Activated CD8-positive, alpha-beta memory T cell treated with anti-CD3 and anti-CD28 coated beads for 24 hours (primary cell): Measurements from ENCODE around the gene ZNF554.

Experiments used
- DNase-seq: peaks from one replicate; pipeline ENCODE4 v3.0.0-alpha.2; 2020

Gene ZNF554

DNA sequence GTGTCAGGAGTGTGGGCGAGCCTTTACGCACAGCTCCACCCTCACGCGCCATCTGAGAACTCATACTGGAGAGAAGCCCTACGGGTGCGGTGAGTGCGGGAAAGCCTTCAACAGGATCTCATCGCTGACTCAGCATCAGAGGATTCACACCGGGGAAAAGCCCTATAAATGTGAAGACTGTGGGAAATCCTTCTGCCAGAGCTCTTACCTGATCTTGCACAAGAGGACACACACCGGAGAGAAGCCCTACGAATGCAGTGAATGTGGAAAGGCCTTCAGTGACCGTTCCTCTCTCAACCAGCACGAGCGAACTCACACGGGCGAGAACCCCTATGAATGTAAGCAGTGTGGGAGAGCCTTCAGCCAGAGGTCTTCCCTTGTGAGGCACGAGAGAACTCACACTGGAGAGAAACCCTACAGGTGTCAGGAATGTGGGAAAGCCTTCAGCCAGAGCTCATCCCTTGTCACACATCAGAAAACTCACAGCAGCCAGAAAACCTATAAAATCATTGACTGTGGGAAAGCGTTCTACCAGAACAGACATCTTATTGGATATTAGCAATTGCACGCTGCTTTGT, 14.7 kb downstream of the ZNF554 start:
- DNase-seq, result no peak

DNA sequence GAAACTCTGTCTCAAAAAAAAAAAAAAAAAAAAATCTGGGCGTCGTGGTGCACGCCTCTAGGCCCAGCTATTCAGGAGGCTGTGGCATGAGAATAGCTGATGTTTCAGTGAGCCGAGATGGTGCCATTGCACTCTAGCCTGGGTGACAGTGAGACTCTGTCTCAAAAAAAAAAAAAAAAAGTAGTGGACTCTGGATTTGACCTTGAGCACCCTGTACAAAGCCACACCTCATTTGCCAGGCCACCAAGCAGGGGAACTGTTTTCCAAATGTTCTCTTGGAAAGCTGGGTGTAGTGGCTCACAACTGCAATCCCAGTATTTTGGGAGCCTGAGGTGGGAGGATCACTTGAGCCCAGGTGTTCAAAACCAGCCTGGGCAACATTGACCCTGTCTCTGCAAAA, 17.8 kb downstream of the ZNF554 start:
- DNase-seq, result no peak

DNA sequence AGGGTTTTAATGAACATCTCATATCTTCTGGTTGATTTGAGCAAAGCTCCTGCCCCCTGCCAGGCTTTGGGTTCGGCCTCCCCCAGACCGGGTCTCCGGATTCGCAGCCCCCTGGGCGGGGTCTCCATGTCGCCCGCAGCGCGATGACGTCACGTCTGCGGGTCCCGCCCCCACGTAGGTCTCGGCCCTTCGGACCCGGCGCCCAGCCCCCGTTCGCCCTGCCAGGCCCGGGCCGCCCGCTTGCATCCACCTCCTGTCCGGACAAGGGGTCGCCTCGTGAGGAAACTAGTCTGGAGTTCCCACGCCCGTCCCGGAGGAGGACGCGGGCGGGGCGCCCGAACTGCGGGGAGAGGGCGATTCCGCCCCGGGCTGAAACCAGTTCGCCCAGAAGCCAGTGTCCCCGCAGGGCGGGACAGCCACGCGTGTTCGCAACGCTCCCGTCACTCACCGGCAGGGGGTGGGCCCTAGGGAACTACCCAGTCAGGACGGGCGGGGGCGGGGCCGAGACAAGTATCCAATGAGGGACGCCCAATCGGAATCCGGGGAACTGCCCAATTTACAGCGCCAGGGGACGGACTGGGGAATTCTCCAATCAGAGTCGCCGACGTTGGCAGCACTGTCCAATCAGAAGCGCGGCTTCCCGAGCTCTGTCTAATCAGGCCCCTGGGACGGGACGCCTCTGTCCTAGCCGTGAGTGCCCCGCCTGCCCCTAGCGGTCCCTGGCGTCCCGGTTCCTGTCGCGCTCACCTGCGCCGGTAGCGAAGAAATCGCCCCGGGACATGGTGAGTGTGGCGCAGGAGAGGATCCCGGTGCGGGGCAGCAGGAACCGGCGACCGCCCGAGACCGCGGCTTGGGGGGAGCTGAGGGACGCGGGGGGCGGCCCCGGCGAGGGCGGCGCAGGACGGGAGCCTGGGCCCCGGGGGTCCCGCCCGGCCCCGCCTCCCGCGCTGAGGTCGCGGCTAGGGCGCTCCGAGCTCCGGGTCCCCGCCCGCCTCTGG, 21.4 kb downstream of the ZNF554 start, which contains the start of gene ZNF555:
ZNF555 (plus strand) TSS at position 682 of the 998 bp plus-strand sequence; CDS start at position 780, 98 bp downstream.
- DNase-seq, result peak; percentile 98

DNA sequence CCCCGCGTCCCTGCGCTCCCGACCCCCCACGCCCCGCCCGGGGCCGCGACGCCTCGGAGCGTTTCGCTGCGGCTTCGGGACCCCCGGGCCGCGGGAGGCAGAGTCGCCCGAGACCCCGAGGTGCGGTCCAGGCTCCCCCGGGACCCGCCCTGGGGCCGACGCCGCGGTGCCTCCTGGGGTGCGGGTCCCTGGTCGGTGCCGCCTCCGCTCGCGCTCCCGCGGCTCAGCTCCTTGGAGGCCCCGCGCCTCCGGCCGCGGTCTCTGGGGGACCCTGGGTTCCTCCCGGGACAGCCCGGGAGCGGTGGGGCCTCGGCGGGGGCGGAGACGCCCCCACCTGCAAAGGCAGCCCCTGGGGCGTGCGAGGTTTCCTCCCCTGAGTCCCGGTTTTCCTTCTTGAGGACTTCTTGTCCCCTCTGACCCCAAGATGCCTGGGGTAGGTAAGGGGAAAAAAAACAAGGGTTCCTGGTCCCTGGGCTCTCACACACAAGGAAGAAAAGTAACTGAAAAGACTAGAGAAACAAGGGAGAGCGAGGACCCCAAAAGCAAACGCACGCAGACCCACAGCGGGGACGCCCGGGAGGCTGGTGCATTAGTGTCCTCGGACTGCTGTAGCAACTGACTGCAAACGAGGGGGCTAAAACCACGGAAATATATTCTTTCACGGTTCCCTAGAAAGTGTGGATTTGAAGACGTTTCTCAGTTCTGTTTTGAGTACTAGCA, 22.3 kb downstream of the ZNF554 start:
- no peak for DNase-seq

DNA sequence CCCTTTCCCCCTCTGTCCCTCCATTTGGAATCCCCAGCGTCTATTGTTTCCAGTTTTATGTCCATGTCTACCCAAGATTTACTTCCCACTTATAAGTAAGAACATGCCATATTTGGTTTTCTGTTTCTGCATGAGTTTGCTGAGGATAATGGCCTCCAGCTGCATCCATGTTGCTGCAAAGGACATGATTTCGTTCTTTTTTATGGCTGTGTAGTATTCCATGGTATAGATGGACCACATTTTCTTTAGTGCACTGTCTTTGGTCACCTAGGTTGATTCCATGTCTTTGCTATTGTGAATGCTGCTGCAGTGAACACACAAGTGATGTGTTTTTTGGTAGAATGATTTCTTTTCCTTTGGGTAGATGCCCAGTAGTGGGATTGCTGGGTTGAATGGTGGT, 25.4 kb downstream of the ZNF554 start:
- DNase-seq, result no peak

DNA sequence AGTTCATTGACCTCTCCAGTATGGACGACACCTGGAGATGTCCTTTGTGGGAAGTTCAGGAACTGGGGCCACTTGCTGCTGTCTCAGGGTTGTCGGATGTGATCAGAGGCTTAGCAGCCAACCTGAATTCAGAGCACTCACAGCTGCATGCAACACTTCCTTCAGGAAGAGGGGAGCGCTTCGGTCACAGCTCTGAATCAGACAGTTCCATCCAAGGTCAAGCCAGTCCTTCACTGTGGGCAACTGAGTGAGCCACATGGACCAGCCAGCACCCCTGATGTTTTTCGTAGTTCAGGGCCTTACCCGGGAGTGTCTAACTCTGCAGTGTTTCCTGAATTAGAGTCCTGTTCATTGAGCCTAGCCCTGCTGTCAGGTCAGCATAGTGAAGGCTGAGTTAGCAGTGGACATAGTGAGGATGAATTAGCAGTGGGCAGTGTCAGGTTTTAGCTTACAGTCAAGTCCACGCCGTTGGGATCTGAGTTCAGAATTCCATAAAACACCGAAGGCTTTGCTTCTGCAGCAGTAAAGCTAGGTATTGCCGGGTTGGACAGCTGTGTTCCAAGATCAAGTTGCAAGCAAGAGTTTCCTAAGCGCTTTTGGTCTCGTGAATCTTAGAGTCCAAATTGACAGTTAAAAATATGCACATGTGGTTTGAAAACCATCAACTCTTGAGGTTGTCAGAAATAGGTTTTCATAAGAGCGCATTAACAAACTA, 26.7 kb downstream of the ZNF554 start:
- DNase-seq, result no peak

DNA sequence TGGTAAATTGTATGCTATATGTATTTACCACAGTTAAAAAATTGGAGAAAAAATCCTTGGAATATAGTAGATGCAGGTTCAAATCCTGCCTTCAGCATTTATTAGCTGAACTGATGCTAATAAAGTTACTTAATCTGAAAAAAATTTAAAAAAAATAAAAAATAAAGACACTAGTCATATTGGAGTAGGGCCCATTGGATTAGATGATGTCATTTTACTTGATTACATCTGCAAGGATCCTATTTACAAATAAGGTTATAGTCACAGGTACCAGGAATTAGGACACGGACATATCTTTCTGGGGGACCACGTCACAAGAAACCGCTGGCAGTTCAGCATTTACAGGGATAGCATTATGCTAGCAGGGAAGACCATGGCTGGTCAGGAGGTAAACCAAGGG, 27.8 kb downstream of the ZNF554 start:
- DNase-seq, result no peak

DNA sequence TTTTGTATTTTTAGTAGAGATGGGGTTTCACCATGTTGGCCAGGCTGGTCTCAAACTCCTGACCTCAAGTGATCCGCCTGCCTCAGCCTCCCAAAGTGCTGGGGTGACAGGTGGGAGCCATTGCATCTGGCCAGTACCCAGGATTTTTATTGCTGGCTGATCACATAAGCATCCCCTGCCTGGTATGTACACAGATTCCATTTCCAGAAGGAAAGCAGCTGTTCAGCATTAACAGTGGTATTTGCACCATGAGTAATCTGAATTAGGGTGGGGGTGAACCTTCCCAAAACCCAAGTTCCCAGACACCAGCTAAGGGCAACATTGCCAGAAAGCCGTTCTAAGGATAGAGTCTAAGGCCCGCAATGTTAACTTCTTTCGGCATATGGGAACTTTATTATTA, 28.9 kb downstream of the ZNF554 start:
- DNase-seq, result no peak

DNA sequence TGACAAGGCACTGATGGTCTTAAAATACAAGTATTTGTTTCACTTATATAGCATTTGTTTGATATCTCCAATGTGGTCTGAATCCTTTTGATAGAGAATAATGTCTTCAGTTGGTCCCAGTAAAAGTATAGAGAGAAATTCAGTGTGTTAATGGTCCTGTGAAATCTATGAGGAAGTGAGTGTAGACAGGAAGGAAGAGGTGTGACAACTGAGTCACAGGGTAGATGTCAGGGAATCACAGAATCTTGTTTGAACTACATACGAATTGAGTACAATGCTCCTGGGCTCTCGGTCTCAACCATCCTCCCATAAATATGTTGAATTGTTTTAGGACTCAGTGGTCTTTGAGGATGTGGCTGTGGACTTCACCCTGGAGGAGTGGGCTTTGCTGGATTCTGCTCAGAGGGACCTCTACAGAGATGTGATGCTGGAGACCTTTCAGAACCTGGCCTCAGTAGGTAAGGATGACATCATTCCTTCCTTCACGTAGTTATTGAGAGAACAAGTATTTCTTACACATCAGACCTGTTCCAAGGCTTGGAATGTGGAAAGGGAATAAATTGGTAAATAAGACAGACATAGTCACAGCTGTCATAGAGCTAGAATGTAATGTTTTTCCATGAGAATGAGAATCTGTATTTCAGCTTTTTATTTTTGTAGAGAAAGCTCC, 30.7 kb downstream of the ZNF554 start:
- DNase-seq, result no peak

DNA sequence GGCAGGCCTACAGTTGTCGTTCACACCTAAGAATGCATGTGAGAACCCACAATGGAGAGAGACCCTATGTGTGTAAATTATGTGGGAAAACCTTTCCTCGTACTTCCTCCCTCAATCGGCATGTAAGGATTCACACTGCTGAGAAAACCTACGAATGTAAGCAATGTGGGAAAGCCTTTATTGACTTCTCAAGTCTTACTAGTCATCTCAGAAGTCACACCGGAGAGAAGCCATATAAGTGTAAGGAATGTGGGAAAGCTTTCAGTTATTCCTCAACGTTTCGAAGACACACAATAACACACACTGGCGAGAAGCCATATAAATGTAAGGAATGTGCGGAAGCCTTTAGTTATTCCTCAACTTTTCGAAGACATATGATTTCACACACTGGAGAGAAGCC, 32.9 kb downstream of the ZNF554 start:
- DNase-seq, result no peak

DNA sequence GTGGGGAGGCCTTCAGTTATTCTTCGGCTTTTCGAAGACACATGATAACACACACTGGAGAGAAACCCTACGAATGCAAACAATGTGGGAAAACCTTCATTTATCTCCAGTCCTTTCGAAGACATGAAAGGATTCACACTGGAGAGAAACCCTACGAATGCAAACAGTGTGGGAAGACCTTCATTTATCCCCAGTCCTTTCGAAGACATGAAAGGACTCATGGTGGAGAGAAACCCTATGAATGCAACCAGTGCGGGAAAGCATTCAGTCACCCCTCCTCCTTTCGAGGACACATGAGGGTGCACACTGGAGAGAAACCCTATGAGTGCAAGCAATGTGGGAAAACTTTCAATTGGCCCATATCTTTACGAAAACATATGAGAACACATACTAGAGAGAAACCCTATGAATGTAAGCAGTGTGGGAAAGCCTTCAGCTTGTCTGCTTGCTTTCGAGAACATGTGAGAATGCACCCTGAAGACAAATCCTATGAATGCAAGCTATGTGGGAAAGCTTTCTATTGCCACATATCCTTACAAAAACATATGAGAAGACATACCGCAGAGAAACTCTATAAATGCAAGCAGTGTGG, 33.4 kb downstream of the ZNF554 start:
- no peak for DNase-seq

DNA sequence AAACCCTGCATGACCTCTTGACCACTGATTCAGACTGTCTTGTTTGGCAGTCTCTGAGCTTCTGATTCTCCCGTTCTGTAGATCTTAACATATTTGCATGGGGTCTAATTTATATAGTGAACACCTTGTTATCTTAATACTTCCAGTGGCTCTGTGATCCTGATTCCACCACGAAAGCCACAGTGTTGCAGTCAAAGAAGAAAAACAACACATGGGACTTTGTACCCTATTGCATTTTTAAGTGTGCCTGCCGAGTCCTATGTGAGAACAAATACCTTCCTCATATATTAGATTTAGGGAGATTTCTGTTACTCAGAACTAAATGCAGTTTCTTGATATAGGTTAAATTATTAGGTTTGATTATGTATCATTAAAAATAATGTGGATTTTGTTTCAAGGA, 35.2 kb downstream of the ZNF554 start:
- DNase-seq, result no peak

DNA sequence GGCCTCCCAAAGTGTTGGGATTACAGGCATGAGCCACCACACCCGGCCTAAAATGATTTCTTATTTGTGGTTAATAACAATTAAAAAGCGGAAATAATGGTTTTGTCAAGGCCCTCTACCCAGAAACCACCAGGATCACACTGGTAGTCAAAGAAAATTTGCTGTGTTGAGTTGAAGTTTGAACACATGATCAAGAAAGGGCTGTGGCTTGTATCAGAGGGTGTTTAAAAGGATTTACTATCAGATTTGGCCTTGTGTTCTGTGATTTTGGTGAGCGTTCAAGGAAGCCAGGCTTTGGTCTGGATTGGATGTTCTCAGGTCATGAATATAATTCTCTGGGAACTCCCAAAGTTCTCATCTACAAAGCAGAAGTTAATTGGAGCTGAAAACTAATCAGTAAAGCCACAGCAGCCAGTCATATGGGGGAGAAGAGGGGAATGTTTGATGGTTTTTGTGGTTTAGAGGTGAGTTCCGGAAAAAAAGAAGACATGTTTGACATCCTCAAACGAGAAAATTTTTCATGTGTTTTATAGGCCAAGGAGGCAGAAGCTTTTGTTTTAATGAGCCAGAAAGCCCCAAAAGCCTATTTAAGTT, 36.9 kb downstream of the ZNF554 start:
- DNase-seq, result no peak

DNA sequence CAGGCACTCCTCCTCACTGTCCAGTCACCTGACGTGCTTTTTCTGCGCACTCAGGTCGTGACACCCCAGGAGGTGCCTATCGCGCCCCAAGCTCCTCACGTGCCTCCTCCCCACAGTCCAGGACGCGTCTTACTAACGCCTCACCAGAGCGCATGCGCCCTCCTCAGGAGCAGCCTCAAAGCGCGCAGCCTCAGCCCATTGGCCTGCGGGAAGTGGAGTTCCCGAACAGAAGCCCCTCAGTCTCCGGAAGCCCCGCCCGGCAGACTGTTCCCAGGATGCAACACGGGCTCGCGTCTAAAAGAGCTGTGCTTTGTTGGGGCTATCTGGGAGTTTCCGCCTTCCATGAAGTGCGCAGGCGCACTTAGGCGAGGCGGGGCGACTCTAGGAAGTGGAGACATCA, 39.2 kb downstream of the ZNF554 start:
- no peak for DNase-seq

DNA sequence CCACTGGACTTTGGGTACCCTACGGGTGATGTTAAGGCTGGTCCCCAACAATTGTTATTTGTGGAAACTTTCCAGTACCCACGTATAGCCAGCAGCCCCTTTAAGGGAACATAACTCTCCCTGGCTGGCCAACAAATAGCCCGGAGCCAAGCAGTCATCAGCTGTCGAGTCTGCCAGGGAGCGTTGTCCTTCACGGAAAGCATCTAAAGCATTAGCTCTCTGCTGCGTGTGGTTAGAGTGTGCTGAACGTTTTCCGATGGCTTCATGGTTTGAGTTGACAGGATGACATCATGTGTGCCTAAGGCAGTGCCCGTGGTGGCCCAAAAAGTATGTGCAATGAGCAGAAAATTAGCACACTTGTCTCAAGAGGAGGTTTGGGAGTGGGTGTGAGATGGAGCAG, 44.1 kb downstream of the ZNF554 start:
- DNase-seq, result no peak

DNA sequence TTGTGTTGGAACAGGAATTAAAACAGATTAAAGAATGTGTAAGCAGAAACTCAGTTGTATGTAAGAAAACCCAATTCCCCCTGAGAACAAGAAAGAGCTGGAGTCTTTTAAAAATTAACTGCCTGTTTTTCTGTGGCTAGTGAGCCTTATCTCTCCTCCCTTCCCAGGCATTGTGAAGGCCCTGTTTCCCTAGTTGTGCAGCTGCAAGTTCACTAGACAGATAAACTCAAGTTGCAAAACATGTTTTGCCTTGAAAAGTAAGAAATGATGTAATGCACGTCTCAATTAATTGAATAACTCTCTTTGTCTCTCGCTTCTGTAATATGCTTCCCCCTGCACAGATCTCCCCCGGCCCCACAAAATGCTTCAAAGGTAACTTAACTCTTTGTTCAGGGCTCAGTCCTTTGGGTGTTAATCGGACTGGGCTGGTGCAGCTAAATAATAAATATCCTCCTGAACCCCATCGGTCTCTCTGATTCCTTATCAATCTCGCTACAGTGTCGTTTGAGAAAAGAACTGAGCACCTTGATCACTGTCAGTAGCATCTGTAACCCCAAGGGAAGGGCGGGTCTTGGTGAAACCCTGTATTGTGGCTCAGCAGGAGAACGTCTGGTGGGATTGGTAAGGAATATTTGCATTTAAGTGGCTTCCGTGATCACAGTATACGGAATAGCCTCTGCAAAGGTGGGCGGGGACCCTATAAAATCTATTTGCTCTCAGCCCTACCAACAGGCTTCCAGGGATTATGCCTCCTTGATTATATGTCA, 45.8 kb downstream of the ZNF554 start:
- no peak for DNase-seq

DNA sequence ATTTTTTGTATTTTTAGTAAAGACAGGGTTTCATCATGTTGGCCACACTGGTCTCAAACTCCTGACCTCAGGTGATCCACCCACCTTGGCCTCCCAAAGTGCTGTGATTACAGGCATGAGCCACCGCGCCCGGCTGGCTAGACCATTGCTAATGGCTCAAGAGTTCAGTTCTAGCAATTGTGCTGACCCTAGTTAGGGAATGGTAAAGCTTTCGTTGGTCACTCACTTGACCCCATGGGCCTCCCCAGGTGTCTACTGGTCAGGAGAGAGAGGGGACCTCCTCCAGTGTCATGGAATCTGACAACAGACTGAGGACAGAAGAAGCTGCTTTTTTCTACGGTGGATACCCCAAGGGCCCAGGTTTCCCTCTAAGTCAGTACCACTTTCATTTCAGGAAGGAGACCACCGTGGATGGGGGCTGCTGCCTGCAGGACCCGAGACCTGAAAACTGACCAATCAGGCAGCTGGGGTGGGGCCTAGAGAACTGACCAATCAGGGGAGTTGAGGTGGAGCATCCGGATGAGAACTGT, 46.9 kb downstream of the ZNF554 start:
- DNase-seq, result no peak

DNA sequence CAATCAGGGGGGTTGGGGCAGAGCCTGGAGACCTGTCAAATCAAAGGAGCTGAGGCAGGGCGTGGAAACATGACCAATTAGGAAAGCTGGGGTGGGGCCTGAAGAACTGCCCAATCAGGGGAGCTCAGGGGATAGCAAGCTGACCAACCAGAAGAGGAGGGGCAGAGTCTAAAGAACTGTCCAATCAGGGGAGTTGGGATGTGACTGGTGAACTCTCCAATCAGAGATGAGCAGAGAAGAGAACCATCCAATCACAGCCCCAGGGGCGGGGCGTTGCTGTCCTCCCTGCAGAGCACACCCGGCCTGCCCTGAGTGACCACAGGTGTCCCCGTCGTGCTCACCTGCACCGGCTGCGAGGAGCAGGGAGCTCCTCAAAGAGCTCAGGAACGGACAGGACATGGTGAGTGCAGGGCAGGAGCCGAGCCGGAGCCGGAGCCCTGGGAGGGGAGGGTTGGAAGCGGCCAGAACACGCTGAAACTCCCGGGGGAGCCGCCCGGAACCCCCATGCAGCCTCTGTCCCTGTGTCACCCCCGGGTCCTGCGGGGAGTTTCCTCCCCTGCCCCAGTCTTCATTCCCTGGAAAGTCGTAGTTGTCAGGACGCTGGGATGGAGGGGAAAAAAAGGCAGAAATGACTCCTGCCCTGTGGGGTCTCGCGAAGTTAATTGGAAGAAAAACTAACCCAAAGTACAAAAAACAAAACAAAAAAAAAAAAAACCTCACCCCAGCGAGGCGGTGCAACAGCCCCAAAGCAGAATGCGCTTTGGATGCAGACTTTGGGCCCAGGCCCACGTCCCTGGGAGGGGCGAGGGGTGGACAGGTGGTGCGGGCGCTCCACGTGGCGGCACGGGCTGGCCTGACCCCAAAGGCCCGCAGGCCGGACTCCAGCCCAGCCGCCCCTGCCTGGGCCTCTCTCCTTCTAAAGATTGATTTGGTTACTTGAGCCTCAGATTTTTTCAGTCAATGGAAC, 47.6 kb downstream of the ZNF554 start, which contains the start of gene ZNF556:
ZNF556 (plus strand) TSS at position 311 of the 967 bp plus-strand sequence; CDS start at position 398, 87 bp downstream.
- DNase-seq, result no peak

DNA sequence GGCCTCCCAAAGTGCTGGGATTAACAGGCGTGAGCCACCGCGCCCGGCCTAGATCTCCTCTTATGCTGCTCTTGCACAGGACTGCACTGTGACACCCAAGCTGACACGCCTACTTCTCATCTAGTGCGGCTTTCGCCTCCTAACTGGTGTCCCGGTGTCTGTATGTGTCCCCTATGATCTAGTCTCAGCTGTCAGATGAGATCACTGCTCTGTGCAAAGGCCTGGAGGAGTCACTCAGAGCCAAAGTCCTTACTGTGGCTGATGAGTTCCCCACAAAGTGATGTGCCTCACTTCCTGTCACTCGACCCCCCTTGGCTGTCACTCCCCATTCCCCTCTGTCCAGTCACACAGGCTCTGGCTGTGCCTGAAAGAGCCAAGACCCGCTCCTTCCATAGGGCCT, 50.0 kb downstream of the ZNF554 start:
- no peak for DNase-seq
